K562 (cell line): ENCODE results near the gene ADRA2B. TPM values are rescaled to one million over a fixed set of nuclear protein-coding genes. Genes with fewer than 3 reads are reported as not detected.
A peak's percentile ranks its signal among the peaks of the same experiment; 100 is the strongest.

ENCODE experiments used
- EZH2 ChIP-seq: IDR thresholded peaks from 2 replicates; pipeline ENCODE4 v1.6.1; 2012; ENCODE audit warnings: low read depth, mild to moderate bottlenecking, inconsistent platforms, low read length, borderline replicate concordance
- HDGF ChIP-seq: fragments of 450-650 bp; IDR thresholded peaks from 2 replicates; pipeline ENCODE4 v1.6.1; 2016
- MTA3 ChIP-seq: fragments of 450-650 bp; formaldehyde crosslinking; IDR thresholded peaks from 2 replicates; pipeline ENCODE4 v1.6.1; 2017; ENCODE audit warnings: mild to moderate bottlenecking, borderline replicate concordance
- PHF21A ChIP-seq: fragments of 450-650 bp; IDR thresholded peaks from 2 replicates; pipeline ENCODE4 v1.6.1; 2017; ENCODE audit warnings: low read depth, borderline replicate concordance
- ZBTB7A ChIP-seq: IDR thresholded peaks from 2 replicates; pipeline ENCODE4 v1.6.1; 2011; ENCODE audit warnings: low read depth, mild to moderate bottlenecking, low read length, moderate library complexity, borderline replicate concordance; ENCODE audit not compliant: control insufficient read depth
- ZNF707 ChIP-seq: fragments of 250-450 bp; sonication (Bioruptor Pico); conservative IDR thresholded peaks from 2 replicates; pipeline ENCODE4 v1.8.0; 2022; ENCODE audit warnings: inconsistent platforms, mild to moderate bottlenecking, moderate library complexity
- polyA plus RNA-seq, 8 experiments: library from polyadenylated mRNA; depleted of rRNA in 4 of 8; stranded (reverse) in 5 of 8; unstranded in 3 of 8; fragments of >200 nt; fragmentation: Nextera tagmentation in 2 of 8; fragmentation: Illumina TruSeq in 1 of 8; extraction: Ambion mirVana in 2 of 8; extraction: Trizol in 1 of 8; gene quantifications; 2 replicates each; pipeline versions ENCODE4 v1.2.1 to v1.2.3, GENCODE V29; 2011 to 2014; ENCODE audit warnings: inconsistent platforms in 1 of 8, missing spikeins in 1 of 8
- total RNA-seq, 7 experiments: library from RNA; depleted of rRNA in 6 of 7; stranded (reverse); fragments of >200 nt in 6 of 7; fragmentation: Illumina TruSeq in 2 of 7; extraction: Trizol in 2 of 7; gene quantifications; 2 replicates each; pipeline versions ENCODE4 v1.2.1 to v1.2.3, GENCODE V29; 2011 to 2021; ENCODE audit warnings: low replicate concordance in 1 of 7
- TF ChIP-seq, protein P1 (sequence below), 3 experiments: fragments of 200-800 bp in 1 of 3; fragments of 250-450 bp in 1 of 3; fragments of 450-650 bp in 1 of 3; sonication (Bioruptor Pico) in 1 of 3; sonication (Bioruptor generic) in 1 of 3; formaldehyde crosslinking in 1 of 3; IDR thresholded peaks; 2 replicates each; pipeline versions ENCODE4 v1.6.1 to v1.8.0; 2016 to 2022; ENCODE audit warnings: mild to moderate bottlenecking in 2 of 3, missing genetic modification characterization in 2 of 3, missing compliant biosample characterization in 1 of 3, moderate library complexity in 1 of 3
- TF ChIP-seq, protein P2 (sequence below): fragments of 450-650 bp; conservative IDR thresholded peaks from 2 replicates; pipeline ENCODE4 v1.6.1; 2016; ENCODE audit warnings: missing genetic modification characterization, low read depth, mild to moderate bottlenecking, missing compliant biosample characterization, moderate library complexity

Gene ADRA2B
- total and polyA plus RNA-seq, 9 of the 15 experiments (the other 6 are each of a cell fraction or from before 2014, with no cell fraction given) = not detected

GRCh38 chr2:96157649-96158553 lies 41.5 kb upstream of the ADRA2B start (continued):
- TF ChIP-seq EZH2 (no peak), MTA3 (peak; percentile 66; the same call in 1 of the 2 replicates), ZNF707 (CRISPR knock-in tag) (no peak), HDGF (no peak), PHF21A (no peak), ZBTB7A (no peak; the same call in 1 of the 2 replicates)
- TF ChIP-seq, protein P1, sequence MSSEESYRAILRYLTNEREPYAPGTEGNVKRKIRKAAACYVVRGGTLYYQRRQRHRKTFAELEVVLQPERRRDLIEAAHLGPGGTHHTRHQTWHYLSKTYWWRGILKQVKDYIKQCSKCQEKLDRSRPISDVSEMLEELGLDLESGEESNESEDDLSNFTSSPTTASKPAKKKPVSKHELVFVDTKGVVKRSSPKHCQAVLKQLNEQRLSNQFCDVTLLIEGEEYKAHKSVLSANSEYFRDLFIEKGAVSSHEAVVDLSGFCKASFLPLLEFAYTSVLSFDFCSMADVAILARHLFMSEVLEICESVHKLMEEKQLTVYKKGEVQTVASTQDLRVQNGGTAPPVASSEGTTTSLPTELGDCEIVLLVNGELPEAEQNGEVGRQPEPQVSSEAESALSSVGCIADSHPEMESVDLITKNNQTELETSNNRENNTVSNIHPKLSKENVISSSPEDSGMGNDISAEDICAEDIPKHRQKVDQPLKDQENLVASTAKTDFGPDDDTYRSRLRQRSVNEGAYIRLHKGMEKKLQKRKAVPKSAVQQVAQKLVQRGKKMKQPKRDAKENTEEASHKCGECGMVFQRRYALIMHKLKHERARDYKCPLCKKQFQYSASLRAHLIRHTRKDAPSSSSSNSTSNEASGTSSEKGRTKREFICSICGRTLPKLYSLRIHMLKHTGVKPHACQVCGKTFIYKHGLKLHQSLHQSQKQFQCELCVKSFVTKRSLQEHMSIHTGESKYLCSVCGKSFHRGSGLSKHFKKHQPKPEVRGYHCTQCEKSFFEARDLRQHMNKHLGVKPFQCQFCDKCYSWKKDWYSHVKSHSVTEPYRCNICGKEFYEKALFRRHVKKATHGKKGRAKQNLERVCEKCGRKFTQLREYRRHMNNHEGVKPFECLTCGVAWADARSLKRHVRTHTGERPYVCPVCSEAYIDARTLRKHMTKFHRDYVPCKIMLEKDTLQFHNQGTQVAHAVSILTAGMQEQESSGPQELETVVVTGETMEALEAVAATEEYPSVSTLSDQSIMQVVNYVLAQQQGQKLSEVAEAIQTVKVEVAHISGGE (CRISPR knock-in tag; IDR thresholded peaks at IDR 0.05) = peak in 1 of 3 experiments; percentile 86; a peak in 2 of 6 replicates
- TF ChIP-seq, protein P2, sequence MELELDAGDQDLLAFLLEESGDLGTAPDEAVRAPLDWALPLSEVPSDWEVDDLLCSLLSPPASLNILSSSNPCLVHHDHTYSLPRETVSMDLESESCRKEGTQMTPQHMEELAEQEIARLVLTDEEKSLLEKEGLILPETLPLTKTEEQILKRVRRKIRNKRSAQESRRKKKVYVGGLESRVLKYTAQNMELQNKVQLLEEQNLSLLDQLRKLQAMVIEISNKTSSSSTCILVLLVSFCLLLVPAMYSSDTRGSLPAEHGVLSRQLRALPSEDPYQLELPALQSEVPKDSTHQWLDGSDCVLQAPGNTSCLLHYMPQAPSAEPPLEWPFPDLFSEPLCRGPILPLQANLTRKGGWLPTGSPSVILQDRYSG = peak; percentile 72; the same call in 1 of the 2 replicates
- TF ChIP-seq, all 486 proteins: peak for 77
